G401 (cell line): ENCODE measurements around the gene DHX15. TPM values are rescaled to one million over a fixed set of nuclear protein-coding genes. Genes with fewer than 3 reads are reported as not detected.

Experiments
- DNase-seq: peaks from one replicate; pipeline ENCODE4 v3.0.0-alpha.2; 2015; ENCODE audit warnings: low spot score
- in situ Hi-C: cut with HindIII; loops from 2 replicates; pipeline ENCODE4 v1.10.0; 2016; ENCODE audit warnings: low sequenced_read_pairs, mixed read lengths
- total RNA-seq: library from RNA; depleted of rRNA; stranded (reverse); fragments of >200 nt; shearing (Covaris generic); gene quantifications from 2 replicates; pipeline ENCODE4 v1.2.3, GENCODE V29; 2014

The DHX15 gene
- total RNA-seq, 1 experiment from 2014 or later, result 251 TPM

- in situ Hi-C loops, result no loop called here
Observed at GRCh38 chr4:24588216-24588954, 4.0 kb upstream of the DHX15 start.

GRCh38 chr4:24583451-24584210 lies 723 bp downstream of the DHX15 start:
- DNase-seq, result peak; percentile 47
- in situ Hi-C loops, result no loop called here

More at GRCh38 chr4:24588216-24588954, 4.0 kb upstream of the DHX15 start:
- no peak for DNase-seq

DNA sequence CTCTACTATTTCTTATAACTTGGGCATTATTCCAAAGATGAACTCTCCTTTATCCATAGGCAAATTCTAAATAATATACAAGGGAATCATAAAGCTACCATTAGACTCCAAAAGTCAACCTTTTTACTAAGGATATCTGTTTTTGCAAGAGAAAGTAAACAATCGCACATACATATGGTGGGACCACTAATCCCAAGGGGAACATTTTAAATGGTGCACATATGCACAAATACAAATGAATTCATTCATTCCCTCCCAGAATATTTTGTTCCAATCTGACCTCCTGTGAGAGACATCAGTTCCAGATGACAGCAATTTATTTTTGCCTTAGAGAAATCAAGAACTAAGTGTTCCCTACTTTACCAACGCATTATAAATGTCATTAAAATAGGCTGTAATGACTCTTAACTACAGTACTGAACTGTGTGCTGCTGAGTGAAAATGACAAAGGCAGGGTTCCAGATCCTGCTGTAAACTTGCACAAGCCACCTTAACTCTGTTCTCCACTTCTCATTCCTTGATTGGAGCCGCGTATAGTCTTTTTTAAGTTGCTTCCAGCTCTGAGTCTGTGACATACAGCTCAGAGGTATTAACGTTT lies 2.0 kb downstream of the DHX15 start:
- no peak for DNase-seq
- in situ Hi-C loops, result no loop called here

GRCh38 chr4:24578364-24578763 lies 6.0 kb downstream of the DHX15 start:
- in situ Hi-C loops, result no loop called here
- DNase-seq, result no peak

GRCh38 chr4:24576276-24576675 lies 8.1 kb downstream of the DHX15 start:
- DNase-seq, result no peak
- in situ Hi-C loops, result no loop called here

GRCh38 chr4:24574236-24574635 lies 10.1 kb downstream of the DHX15 start:
- in situ Hi-C loops, result no loop called here
- no peak for DNase-seq

GRCh38 chr4:24573582-24573981 lies 10.8 kb downstream of the DHX15 start:
- in situ Hi-C loops, result no loop called here
- DNase-seq, result no peak

DNA sequence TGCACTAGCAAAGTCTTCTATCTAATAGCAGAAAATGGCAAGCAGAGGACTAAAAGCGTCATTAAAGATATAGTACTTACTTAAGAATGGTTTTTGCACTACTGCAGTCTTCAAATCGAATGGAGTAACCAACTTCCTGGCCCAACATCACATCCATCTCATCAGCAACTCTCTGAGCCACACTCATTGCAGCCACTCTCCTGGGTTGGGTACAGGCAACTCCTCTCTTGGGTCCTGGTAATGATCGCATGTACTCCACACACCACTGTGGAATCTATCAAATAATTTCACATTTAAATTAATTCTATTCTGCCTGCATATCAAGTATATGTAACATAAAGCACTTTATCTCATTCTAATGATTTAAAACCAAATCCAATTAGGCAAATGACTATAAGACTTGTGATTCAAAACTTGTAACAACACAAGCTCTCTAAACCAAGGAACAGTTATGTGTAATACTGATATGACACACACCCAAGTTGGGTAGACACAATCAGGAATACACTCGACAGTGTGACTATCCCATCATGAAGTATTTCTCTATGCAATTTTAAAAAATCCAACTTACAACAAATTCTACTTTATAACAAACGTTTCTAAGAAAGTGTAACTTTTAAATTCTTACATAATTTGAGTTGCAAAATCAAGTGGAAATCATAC lies 13.6 kb downstream of the DHX15 start:
- DNase-seq, result no peak
- in situ Hi-C loops, result no loop called here

GRCh38 chr4:24570172-24570571 lies 14.2 kb downstream of the DHX15 start:
- DNase-seq, result no peak
- in situ Hi-C loops, result no loop called here

GRCh38 chr4:24569662-24570061 lies 14.7 kb downstream of the DHX15 start:
- in situ Hi-C loops, result no loop called here
- DNase-seq, result no peak

DNA sequence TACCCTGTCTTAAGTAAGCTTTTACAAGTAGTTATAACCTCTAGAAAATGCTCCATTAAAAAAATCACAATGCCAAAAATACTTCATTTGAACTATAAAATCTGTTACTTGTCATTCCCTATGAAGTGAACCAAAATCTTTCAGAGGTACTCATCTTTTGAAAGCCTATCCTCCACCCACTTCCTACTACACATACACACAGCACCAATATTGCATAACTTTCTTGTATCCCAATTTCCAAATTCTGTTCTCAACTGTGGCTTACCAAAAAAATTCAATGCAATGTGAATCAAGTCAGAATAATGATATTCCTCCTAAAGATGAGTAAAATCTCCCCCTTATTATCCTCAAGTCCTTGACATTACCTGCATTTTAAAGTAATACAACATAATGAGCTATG lies 15.9 kb downstream of the DHX15 start:
- in situ Hi-C loops, result no loop called here
- no peak for DNase-seq

DNA sequence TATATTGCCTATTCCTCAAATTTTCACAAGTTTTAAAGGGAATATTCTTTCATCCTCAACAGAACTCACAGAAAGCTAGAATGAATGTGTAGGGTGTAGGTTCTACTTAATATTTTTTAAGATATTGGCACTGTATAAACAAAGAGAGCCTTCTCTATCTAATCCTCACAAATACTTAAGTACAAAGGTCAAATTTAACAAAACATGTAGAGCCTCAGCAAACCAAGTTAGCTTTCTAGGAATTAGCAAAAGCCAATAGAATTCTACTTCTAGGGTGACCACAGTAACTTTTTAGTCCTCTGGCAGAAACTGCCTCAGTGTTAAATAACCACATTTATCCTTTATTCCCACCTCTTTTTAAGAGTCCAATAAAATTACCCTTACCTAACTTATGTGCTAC lies 19.3 kb downstream of the DHX15 start:
- no peak for DNase-seq
- in situ Hi-C loops, result no loop called here

GRCh38 chr4:24564488-24564887 lies 19.9 kb downstream of the DHX15 start:
- no peak for DNase-seq
- in situ Hi-C loops, result no loop called here

GRCh38 chr4:24561438-24562139 lies 22.8 kb downstream of the DHX15 start:
- in situ Hi-C loops, result no loop called here
- DNase-seq, result no peak

GRCh38 chr4:24560868-24561368 lies 23.4 kb downstream of the DHX15 start:
- in situ Hi-C loops, result no loop called here
- DNase-seq, result no peak

GRCh38 chr4:24559889-24560288 lies 24.5 kb downstream of the DHX15 start:
- DNase-seq, result no peak
- in situ Hi-C loops, result no loop called here

DNA sequence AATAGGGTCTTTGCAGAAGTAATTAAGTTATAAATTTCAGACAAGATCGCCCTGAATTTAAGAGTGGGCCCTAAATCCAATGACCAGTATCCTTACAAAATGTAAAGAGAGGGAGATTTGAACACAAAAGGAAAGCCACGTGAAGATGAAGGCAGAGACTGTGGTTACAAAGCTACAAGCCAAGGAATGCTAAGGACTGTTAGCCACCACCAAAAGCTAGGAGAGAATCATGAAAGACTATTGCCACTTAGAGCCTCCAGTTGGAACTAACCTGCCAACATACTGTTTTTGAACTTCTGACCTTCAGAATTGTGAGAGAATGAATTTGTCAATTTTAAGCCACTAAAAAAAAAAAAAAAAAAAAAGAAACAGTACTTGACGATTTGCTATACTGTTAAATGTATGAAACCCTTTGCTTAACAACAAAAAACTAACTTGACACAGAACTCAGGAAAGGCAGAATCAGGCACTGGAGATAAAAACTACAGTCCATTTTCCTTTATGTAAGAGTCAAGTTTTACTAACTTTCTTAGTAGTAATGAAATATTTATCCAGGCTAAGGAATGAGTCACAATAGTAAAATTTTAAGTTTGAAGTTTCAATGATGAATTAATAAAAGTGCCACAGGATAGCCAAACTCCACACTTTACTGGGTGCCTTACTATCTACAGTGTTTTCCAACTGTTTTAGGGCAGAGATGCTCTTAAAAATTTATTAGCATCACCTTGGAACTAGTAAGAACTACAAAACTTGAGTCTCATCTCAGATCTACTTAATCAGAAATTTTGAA lies 25.1 kb downstream of the DHX15 start:
- no peak for DNase-seq
- in situ Hi-C loops, result no loop called here
